ENCODE data around the gene EXD2. TPM values are rescaled to one million over a fixed set of nuclear protein-coding genes. Genes with fewer than 3 reads are reported as not detected.

Gene EXD2
- total and polyA plus RNA-seq, 7 experiments from 2014 or later, result 3.7 to 17.2 (median 10.6) TPM

- no peak for DNase-seq
- H3K4me3 Mint-ChIP-seq, result no peak overlapping the region
- Histone ChIP-seq H3K4me1 (ENCODE audit: control insufficient read depth in 2 of 2, insufficient read depth in 2 of 2, low read length in 2 of 2) (no peaks in the 10 kb centered on the region), H3K27me3 (ENCODE audit: control insufficient read depth in 2 of 2, insufficient read depth in 2 of 2, low read length in 2 of 2) (no peaks in the 10 kb centered on the region), H3K36me3 (ENCODE audit: control insufficient read depth in 2 of 3, insufficient read depth in 3 of 3, low read length in 3 of 3) (no peaks in the 10 kb centered on the region), H3K27ac (ENCODE audit: low read depth, low read length) (no peak overlapping the region), H3K4me3 (ENCODE audit: low read length) (no peak overlapping the region), H3K9me3 (ENCODE audit: control insufficient read depth in 2 of 3, low read length in 3 of 3) (no peaks in the 10 kb centered on the region)
- no peak for ATAC-seq
- POLR2A ChIA-PET, result interaction anchor here (0.6 kb wide), 1 partner anchor 1140 kb away, joined by 3 read pairs; no protein-coding TSS in a partner anchor
- no peaks in the 10 kb centered on the region for H3K27me3 Mint-ChIP-seq
- H3K4me1 Mint-ChIP-seq, result no peaks in the 10 kb centered on the region
- no peaks in the 10 kb centered on the region for H3K9me3 Mint-ChIP-seq
- no peaks in the 10 kb centered on the region for H3K36me3 Mint-ChIP-seq
- CTCF ChIA-PET, result no interaction called here
- intact Hi-C loops (cut with micrococcal nuclease), result no loop called here
- no peak overlapping the region for H3K27ac Mint-ChIP-seq
Measured at GRCh38 chr14:69291396-69291795, 100.1 kb downstream of the EXD2 start.

- no peaks in the 10 kb centered on the region for H3K4me1 Mint-ChIP-seq
- ATAC-seq, result no peak
- ChIA-PET POLR2A (interaction anchor here (0.6 kb wide), 1 partner anchor 1141 kb away, joined by 3 read pairs; no protein-coding TSS in a partner anchor), CTCF (no interaction called here)
- H3K4me3 Mint-ChIP-seq, result no peak overlapping the region
- no peaks in the 10 kb centered on the region for H3K36me3 Mint-ChIP-seq
- Histone ChIP-seq H3K4me1 (ENCODE audit: control insufficient read depth in 2 of 2, insufficient read depth in 2 of 2, low read length in 2 of 2) (no peaks in the 10 kb centered on the region), H3K27me3 (ENCODE audit: control insufficient read depth in 2 of 2, insufficient read depth in 2 of 2, low read length in 2 of 2) (no peaks in the 10 kb centered on the region), H3K9me3 (ENCODE audit: control insufficient read depth in 2 of 3, low read length in 3 of 3) (no peaks in the 10 kb centered on the region), H3K4me3 (ENCODE audit: low read length) (no peak overlapping the region), H3K27ac (ENCODE audit: low read depth, low read length) (no peak overlapping the region), H3K36me3 (ENCODE audit: control insufficient read depth in 2 of 3, insufficient read depth in 3 of 3, low read length in 3 of 3) (no peaks in the 10 kb centered on the region)
- no peak for DNase-seq
- no peaks in the 10 kb centered on the region for H3K27me3 Mint-ChIP-seq
- intact Hi-C loops (cut with micrococcal nuclease), result no loop called here
- H3K27ac Mint-ChIP-seq, result no peak overlapping the region
- no peaks in the 10 kb centered on the region for H3K9me3 Mint-ChIP-seq
Measured at GRCh38 chr14:69291891-69292561, 100.7 kb downstream of the EXD2 start.

Other genes with a start within 250 kb of the EXD2 start
- 100 to 1,000 TPM in 4 of 5 experiments, 10 to 100 TPM in 1; 41.3 to 249 (median 227) TPM for gene ACTN1, start 212.2 kb upstream of the EXD2 start, total RNA-seq
- gene ACTN1, start 212.2 kb upstream of the EXD2 start, polyA plus RNA-seq, result 100 to 1,000 TPM; 188 to 390 TPM
- gene DCAF5, start 38.4 kb upstream of the EXD2 start, total RNA-seq, result 10 to 100 TPM; 43.0 to 74.3 (median 70.4) TPM
- gene DCAF5, start 38.4 kb upstream of the EXD2 start, polyA plus RNA-seq, result 10 to 100 TPM; 65.9 to 89.2 TPM
- under 1 TPM in 2 of 5 experiments, not detected in 3; 0.07 to 0.65 TPM for gene GALNT16, start 68.7 kb downstream of the EXD2 start, total RNA-seq
- gene GALNT16, start 68.7 kb downstream of the EXD2 start, polyA plus RNA-seq, result not detected
- gene ERH, start 206.8 kb downstream of the EXD2 start, total RNA-seq, result 100 to 1,000 TPM in 2 of 5 experiments, 10 to 100 TPM in 3; 85.1 to 330 (median 96.3) TPM
- gene ERH, start 206.8 kb downstream of the EXD2 start, polyA plus RNA-seq, result 10 to 100 TPM; 26.4 to 67.9 TPM
- 10 to 100 TPM; 27.2 to 50.3 (median 35.3) TPM for gene SLC39A9, start 207.2 kb downstream of the EXD2 start, total RNA-seq
- gene SLC39A9, start 207.2 kb downstream of the EXD2 start, polyA plus RNA-seq, result 10 to 100 TPM; 12.3 to 22.7 TPM

Measured in naive thymus-derived CD4-positive, alpha-beta T cell (primary cell).